ENCODE measurements around the gene ARID1B.

The ARID1B gene

DNA sequence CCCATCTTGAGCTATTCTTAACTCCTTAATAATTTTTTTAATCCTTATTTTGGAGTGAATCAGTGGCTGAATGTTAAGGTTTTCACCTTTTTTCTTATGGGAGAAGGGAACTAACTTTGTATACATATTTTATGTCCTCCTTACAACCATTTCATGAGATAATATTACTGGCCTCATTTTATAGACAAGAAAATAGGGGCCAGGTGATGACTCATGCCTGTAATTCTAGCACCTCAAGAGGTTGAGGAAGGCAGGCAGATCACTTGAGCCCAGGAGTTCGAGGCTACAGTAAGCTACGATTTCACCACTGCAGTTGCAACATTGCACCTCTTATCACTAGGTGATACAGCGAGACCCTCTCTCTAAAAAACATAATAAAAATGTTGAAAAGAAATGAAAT, 417.5 kb downstream of the ARID1B start:
- in situ Hi-C loops (cut with MboI; ENCODE audit: low sequenced_read_pairs): no loop called here

DNA sequence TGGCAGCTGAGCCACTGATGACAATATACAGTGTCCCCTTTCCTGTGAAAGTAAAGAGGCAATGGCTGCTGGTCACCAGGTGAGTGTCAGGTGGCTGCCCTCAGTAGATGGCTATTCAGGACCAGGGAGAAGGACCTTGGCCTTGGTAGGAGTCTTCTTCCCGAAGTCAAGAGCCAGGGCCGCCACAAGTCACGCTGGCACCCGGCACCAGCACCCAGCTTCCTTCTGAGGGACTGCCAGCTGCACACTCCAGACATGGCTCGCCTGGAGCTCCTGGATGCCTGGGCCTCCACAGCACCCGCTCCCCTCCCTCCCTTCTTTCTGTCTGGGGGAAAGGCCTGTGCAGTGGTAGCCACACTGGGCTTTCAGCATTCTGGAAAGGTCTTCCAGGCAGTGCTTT, 419.2 kb downstream of the ARID1B start:
- in situ Hi-C loops (cut with MboI; ENCODE audit: low sequenced_read_pairs): no loop called here

DNA sequence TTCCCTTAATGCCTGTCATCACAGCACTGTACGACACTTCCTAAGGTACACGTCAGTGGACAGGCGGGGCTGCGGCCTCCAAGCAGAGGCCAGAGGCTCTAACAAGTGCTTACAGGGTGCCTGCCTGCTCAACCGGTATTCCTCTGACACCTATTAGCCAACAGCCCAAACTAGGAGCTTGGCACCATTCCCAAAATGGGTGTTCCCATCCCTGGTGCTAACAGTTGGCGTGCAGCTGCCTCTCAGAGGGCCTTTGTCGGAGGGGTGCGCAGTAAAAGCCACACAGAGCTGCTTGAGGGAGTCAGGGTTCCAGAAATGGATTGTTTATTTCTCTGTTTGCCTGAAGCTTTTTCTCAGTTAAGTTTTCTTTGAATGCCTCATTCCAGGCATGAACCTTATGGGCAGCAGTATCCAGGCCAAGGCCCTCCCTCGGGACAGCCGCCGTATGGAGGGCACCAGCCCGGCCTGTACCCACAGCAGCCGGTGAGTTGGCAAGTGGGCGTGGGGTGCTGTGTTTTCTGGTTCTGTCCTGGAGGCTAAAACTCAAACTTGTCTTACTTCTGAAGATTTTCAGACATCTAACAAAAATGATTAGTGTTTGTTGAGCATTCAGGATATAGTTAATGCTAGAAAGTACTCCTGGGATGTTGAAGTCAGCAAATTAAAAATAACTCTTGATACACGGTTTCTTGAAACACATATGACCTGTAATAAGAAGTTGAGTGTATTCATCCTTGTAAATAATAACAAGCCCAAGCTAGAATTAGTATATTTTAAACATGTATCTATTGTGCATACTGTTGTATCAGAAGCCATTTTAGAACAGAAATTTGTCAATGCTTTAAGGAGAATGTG, 421.5 kb downstream of the ARID1B start:
- in situ Hi-C loops (cut with MboI; ENCODE audit: low sequenced_read_pairs): no loop called here

DNA sequence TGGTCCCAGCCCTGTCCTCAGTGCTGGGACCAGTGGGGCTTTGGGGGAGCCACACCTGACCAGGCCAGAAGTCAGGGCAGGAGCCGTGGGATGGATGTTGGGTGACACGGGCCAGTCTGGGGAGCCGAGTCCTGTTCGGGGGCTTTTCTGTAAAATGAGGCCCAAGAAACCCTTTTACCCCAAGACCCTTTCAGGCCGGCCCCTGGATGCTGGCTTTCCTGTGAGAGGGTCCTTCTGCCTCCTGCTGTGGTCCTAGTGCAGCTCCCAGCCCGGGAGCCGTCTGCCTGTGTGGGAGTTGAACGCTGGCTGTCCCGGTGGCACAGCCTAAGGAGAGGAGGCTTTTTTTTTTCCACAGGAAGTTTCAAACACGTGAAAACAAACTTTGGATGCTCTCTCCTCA, 422.9 kb downstream of the ARID1B start:
- in situ Hi-C loops (cut with MboI; ENCODE audit: low sequenced_read_pairs): no loop called here

DNA sequence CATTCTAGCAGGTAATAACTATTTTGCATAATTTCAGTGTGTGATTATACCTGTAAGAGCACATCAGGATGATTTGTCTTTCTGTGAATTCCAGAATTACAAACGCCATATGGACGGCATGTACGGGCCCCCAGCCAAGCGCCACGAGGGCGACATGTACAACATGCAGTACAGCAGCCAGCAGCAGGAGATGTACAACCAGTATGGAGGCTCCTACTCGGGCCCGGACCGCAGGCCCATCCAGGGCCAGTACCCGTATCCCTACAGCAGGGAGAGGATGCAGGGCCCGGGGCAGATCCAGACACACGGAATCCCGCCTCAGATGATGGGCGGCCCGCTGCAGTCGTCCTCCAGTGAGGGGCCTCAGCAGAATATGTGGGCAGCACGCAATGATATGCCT, 423.4 kb downstream of the ARID1B start:
- in situ Hi-C loops (cut with MboI; ENCODE audit: low sequenced_read_pairs): no loop called here

DNA sequence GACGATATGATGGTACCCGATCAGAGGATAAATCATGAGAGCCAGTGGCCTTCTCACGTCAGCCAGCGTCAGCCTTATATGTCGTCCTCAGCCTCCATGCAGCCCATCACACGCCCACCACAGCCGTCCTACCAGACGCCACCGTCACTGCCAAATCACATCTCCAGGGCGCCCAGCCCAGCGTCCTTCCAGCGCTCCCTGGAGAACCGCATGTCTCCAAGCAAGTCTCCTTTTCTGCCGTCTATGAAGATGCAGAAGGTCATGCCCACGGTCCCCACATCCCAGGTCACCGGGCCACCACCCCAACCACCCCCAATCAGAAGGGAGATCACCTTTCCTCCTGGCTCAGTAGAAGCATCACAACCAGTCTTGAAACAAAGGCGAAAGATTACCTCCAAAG, 423.9 kb downstream of the ARID1B start:
- in situ Hi-C loops (cut with MboI; ENCODE audit: low sequenced_read_pairs): no loop called here

DNA sequence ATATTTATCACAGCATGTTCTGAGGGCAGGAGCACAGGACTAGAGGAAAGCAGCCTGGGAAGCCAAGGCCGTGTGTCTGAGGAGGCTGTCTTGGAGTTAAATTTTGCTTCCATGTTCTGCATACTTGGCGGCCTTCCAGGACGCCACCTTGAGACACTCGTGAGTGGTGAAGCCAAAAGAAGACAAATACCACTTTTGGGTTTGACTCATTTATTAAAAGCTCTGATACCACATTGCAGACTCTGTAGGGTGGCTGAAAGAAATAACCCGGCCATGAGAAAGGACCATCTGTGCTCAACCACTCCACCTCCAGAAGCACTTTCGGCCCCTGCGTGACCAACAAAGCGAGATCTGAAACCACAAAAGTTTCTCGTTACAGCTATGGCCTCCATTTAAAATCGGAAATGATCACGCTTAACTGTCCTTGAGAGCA, 426.1 kb downstream of the ARID1B start:
- in situ Hi-C loops (cut with MboI; ENCODE audit: low sequenced_read_pairs): no loop called here

DNA sequence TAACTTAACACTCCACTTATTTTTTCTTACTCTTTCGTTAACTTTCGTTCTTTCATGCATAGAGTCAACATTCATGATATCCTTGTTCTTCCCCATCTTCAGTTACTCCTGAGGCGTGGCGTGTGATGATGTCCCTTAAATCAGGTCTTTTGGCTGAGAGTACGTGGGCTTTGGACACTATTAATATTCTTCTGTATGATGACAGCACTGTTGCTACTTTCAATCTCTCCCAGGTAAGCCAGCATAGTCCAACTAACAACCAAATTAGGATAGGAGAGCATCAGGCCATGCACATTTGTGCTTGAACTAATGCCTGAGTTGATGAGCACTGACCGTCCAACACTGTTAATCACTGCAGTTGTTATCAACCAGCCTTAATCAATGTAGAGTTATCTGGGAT, 426.6 kb downstream of the ARID1B start:
- in situ Hi-C loops (cut with MboI; ENCODE audit: low sequenced_read_pairs): no loop called here

DNA sequence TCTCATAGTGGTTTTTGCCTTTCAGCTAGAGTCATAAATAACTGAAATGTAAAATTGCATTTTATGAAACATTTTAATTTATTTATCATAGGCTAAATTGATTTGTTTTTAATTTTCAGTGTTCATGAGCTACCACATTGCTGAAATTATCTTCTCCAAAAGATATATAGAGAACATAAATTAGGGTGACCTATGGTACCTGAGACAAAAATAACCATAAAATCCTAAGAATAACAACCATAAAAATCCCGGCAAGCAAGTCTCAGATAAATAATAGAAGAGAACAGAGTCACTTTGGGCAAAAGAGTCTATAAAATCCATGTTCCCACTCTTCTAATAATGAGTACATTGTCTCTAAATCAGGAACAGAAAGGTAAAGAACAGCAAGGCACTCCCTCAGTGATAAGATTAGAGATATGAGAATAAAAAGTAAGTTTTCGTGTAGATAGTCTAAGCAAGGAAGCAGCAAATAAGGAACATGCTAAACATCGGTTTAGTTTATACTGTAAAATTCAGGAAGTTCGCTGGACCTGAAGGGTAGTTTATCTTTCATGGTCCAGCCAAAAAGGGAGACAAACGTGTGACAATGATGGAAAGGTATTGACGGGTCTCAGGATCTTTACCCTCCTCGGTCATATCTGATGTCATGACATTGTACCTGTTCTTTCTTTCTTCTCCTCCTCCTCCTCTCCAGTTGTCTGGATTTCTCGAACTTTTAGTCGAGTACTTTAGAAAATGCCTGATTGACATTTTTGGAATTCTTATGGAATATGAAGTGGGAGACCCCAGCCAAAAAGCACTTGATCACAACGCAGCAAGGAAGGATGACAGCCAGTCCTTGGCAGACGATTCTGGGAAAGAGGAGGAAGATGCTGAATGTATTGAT, 428.5 kb downstream of the ARID1B start:
- in situ Hi-C loops (cut with MboI; ENCODE audit: low sequenced_read_pairs): no loop called here

DNA sequence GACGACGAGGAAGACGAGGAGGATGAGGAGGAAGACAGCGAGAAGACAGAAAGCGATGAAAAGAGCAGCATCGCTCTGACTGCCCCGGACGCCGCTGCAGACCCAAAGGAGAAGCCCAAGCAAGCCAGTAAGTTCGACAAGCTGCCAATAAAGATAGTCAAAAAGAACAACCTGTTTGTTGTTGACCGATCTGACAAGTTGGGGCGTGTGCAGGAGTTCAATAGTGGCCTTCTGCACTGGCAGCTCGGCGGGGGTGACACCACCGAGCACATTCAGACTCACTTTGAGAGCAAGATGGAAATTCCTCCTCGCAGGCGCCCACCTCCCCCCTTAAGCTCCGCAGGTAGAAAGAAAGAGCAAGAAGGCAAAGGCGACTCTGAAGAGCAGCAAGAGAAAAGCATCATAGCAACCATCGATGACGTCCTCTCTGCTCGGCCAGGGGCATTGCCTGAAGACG, 429.2 kb downstream of the ARID1B start:
- in situ Hi-C loops (cut with MboI; ENCODE audit: low sequenced_read_pairs): no loop called here

DNA sequence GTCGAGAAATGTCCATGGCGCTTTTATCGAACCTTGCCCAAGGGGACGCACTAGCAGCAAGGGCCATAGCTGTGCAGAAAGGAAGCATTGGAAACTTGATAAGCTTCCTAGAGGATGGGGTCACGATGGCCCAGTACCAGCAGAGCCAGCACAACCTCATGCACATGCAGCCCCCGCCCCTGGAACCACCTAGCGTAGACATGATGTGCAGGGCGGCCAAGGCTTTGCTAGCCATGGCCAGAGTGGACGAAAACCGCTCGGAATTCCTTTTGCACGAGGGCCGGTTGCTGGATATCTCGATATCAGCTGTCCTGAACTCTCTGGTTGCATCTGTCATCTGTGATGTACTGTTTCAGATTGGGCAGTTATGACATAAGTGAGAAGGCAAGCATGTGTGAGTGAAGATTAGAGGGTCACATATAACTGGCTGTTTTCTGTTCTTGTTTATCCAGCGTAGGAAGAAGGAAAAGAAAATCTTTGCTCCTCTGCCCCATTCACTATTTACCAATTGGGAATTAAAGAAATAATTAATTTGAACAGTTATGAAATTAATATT, 430.4 kb downstream of the ARID1B start:
- in situ Hi-C loops (cut with MboI; ENCODE audit: low sequenced_read_pairs): no loop called here

DNA sequence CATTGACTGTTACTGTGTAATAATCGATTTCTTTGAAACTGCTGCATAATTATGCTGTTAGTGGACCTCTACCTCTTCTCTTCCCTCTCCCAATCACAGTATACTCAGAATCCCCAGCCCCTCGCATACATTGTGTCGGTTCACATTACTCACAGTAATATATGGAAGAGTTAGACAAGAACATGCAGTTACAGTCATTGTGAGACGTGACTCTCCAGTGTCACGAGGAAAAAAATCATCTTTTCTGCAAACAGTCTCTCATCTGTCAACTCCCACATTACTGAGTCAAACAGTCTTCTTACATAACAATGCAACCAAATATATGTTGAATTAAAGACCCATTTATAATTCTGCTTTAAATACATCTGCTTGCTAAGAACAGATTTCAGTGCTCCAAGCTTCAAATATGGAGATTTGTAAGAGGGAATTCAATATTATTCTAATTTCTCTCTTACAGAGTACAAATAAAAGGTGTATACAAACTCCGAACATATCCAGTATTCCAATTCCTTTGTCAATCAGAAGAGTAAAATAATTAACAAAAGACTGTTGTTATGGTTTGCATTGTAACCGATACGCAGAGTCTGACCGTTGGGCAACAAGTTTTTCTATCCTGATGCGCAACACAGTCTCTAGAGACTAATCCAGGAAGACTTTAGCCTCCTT, 432.8 kb downstream of the ARID1B start:
- in situ Hi-C loops (cut with MboI; ENCODE audit: low sequenced_read_pairs): no loop called here

DNA sequence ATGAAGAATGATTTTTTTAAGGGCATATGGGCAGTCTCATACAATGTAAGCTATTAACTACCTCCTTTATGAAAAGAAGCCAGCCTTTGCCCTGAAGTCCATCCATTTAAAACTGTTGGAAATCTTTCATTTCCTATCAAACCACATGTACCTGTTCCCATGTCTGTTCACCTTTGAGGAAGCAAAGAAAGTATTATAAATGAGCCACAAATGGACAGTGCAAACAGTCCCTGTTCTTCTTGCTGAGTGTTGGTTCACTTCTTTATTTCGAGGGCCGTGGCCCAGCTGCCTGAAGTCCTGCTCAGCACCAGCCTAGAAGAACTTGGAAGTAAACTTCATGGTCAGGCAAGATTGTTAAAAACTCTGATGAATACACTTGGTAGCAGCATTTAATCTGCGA, 433.8 kb downstream of the ARID1B start:
- in situ Hi-C loops (cut with MboI; ENCODE audit: low sequenced_read_pairs): no loop called here

DNA sequence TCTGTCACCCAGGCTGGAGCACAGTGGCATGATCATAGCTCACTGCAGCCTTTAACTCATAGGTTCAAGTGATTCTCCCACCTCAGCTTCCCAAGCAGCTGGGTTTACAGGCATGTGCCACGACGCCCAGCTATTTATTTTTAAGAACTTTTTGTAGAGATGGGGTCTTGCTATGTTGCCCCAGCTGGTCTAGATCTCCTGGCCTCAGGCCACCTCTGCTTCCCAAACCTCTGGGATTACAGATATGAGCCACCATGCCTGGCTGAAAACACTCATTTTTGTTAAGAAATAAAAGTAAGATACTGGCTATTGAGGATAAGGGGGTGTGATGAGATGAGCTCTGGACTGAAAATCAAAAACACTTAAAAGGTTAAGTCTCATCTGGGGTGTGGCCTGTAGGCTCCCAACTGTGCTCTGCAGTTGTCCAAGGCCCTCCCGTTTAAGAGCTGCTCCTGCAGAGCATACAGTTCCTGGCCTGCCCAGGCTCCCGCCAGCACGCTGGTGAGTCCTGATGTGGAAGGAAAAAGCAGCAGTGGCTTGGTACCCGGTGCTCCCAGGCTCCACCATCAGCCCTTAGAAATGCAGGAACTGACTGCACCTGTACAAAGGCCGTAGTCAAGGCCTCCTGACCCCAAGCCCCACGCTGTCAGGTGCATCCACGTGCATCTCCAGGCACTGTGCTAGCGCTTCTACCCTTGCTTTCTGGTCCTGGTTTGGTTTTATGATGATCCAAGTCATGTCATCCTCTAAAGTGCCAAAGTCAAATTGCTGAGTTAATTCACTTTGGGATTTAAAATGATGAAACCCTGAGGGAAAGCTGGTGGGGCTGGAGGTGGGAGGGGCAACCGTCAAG, 434.7 kb downstream of the ARID1B start:
- in situ Hi-C loops (cut with MboI; ENCODE audit: low sequenced_read_pairs): no loop called here

DNA sequence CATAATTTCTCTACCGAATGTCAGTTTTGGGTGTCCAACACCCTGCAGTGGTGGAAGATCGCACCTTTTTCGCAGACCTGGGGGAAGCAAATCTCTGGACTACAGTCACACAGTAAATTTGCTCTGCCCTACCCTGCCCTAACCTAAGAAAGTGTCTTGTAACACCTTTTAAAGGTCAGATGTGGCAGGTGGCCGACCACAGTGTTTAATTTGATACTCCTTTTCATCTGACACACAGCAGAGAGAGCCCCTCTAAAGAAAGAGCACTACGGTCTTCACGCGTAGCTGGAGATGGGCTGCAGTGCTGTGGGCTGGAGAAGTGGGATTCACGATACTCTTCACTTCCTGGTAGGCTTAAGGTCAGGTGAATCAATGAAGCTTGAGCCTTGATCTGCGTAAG, 436.2 kb downstream of the ARID1B start:
- in situ Hi-C loops (cut with MboI; ENCODE audit: low sequenced_read_pairs): no loop called here

DNA sequence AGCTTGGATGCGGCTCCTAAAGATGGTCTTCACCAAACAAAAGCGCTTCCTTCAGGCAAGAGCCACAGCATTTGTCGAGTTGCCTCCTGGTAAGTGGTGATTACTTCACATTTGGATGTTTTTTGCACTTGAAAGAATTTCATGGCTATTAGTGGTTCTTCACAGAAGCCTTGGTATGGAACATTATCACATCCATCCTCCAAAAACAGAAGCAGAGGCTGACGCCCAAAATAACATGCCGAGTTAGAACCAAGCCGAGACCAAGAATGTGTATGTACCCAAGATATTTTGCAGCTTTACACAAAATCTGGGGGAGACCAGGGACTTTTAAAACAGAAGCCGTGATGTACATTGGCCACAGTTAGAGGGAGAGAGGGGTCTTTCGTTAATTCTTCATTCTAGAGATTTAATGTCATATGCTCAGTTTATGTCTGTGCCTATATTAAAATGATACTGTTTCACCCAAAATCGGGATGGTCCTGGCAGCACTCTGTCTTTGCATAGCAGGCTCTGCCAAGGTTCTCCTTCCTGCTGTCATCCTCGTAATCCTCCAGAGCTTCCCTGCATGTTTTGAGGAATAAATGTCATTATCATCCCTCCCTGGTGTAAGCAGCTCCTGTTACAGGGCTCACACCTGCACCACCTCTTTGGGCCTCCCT, 436.9 kb downstream of the ARID1B start:
- in situ Hi-C loops (cut with MboI; ENCODE audit: low sequenced_read_pairs): no loop called here

DNA sequence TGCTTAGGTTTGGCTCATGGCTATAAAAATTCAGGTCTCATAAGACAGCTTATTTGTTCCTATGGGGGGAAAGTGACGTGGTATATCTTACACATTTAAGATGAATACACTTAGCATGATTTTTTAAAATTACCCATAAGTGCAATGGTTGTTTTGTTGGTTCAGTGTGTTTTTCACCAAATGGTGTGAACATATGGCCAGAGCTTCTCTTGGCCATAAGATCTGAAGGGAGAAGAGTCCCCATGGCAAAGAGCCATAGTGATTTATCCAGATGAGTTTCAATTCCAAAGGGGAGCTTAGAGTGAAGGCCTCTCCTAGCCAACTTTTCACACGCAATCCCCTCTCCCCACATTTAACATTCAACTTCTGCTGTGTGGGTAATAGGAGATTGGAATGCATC, 438.5 kb downstream of the ARID1B start:
- in situ Hi-C loops (cut with MboI; ENCODE audit: low sequenced_read_pairs): no loop called here

DNA sequence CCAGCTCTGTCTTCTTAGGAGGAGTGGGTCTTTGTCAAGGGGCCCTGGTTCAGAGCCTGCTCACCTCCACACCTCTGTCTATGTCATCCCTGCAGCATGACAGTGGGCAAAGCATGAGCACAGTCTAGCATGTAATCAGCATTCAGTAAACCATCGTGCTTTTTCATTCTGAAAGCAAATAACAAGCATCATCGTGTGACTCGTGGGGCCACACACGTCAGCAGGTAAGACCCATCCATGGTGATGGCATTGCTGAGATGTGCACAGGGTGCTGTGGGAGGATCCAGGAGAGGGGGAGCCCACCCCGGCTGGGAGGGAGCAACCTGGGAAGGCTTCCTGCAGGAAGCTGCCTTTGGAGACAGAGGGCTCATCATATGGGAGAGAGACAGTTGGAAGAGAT, 439.4 kb downstream of the ARID1B start:
- in situ Hi-C loops (cut with MboI; ENCODE audit: low sequenced_read_pairs): no loop called here

DNA sequence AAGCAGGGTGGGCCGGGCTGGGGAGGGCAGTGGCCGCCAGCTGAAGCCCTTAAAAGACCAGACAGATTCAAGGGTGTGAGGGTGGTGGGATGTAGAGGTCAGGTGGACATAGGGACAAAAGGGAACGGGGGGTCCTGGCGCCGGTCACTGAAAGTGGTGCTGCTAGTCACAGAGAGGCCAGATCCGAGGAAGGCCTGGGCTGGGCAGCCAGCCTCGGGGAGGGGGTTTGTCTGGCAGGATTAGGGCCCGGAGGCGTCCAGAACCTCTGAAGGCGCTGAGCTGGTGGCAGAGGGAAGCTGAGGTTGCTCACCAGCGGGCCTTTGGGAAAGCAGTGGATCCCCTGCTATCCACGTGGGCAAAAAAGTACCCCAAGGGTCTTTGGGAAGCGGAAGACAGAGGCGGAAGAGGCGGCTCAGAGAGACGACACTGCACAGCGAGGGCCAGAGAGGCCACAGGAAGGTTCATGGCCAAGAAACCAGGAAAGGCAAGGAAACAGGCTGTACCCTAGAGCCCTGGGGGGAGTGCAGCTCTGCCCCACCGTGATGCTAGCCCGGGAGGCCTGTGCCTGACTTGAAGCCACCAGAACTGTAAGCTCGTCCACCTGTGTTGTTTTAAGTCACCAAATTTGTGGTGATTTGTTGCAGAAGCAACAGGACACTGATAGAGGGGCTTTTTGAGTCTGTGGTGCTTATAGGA, 440.2 kb downstream of the ARID1B start:
- in situ Hi-C loops (cut with MboI; ENCODE audit: low sequenced_read_pairs): no loop called here
